ENCODE measurements around the gene TTC16.
A peak's percentile ranks its signal among the peaks of the same experiment; 100 is the strongest.

TTC16 gene

DNA sequence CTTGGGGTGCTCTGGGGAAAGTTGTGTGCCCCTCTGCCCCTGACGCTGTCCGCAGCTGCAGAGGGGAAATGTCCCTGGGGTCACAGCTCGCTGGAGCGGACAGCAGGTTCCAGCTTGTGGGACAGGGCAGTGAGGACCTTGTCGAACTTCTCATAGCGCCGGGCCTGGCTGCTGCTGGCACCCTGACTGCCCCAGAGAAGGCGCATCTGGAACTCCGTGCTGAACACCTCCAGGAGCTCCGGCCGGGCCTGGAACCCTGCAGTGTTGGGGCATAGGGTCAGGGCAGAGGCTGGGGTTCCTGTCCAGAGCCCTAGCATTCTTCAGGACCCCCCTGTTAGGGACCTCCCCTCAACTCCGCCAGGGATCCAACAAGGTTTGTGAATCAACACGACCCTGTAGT is 22.8 kb downstream of the TTC16 start:
- Histone ChIP-seq H3K9ac (ENCODE audit: low read length) (no peak overlapping the region), H3K27ac (ENCODE audit: low read length) (no peak overlapping the region), H3K36me3 (ENCODE audit: control insufficient read depth, low read depth, low read length) (no peaks in the 10 kb centered on the region), H3K4me3 (ENCODE audit: low read length) (no peak overlapping the region), H3K9me3 (ENCODE audit: control insufficient read depth, low read depth, low read length) (no peaks in the 10 kb centered on the region), H3K4me1 (ENCODE audit: control insufficient read depth, low read depth, low read length) (peaks cover 6% of the 10 kb centered on the region), H3K27me3 (ENCODE audit: control insufficient read depth, insufficient read depth, low read length) (no peaks in the 10 kb centered on the region)

- Histone ChIP-seq H3K4me1 (ENCODE audit: control insufficient read depth, low read depth, low read length) (peaks cover 3% of the 10 kb centered on the region), H3K4me3 (ENCODE audit: low read length) (no peak overlapping the region), H3K36me3 (ENCODE audit: control insufficient read depth, low read depth, low read length) (no peaks in the 10 kb centered on the region), H3K9me3 (ENCODE audit: control insufficient read depth, low read depth, low read length) (no peaks in the 10 kb centered on the region), H3K27me3 (ENCODE audit: control insufficient read depth, insufficient read depth, low read length) (no peaks in the 10 kb centered on the region), H3K27ac (ENCODE audit: low read length) (no peak overlapping the region), H3K9ac (ENCODE audit: low read length) (no peak overlapping the region)
These were observed 23.9 kb downstream of the TTC16 start for GRCh38 chr9:127739614-127740330.

- Histone ChIP-seq H3K4me3 (ENCODE audit: low read length) (peak overlapping the region; percentile 65), H3K4me1 (ENCODE audit: control insufficient read depth, low read depth, low read length) (no peaks in the 10 kb centered on the region), H3K27ac (ENCODE audit: low read length) (no peak overlapping the region), H3K9me3 (ENCODE audit: control insufficient read depth, low read depth, low read length) (no peaks in the 10 kb centered on the region), H3K27me3 (ENCODE audit: control insufficient read depth, insufficient read depth, low read length) (no peaks in the 10 kb centered on the region), H3K36me3 (ENCODE audit: control insufficient read depth, low read depth, low read length) (no peaks in the 10 kb centered on the region), H3K9ac (ENCODE audit: low read length) (peak overlapping the region; percentile 45)
These were observed 26.1 kb downstream of the TTC16 start for GRCh38 chr9:127741831-127742434.

- H3K4me1 ChIP-seq (ENCODE audit: control insufficient read depth, low read depth, low read length), result no peaks in the 10 kb centered on the region
- H3K9me3 ChIP-seq (ENCODE audit: control insufficient read depth, low read depth, low read length), result no peaks in the 10 kb centered on the region
- H3K36me3 ChIP-seq (ENCODE audit: control insufficient read depth, low read depth, low read length), result no peaks in the 10 kb centered on the region
- H3K4me3 ChIP-seq (ENCODE audit: low read length), result peak overlapping the region; percentile 65
- peak overlapping the region; percentile 45 for H3K9ac ChIP-seq (ENCODE audit: low read length)
- H3K27ac ChIP-seq (ENCODE audit: low read length), result no peak overlapping the region
- H3K27me3 ChIP-seq (ENCODE audit: control insufficient read depth, insufficient read depth, low read length), result no peaks in the 10 kb centered on the region
These were observed 26.7 kb downstream of the TTC16 start for GRCh38 chr9:127742435-127743088.

DNA sequence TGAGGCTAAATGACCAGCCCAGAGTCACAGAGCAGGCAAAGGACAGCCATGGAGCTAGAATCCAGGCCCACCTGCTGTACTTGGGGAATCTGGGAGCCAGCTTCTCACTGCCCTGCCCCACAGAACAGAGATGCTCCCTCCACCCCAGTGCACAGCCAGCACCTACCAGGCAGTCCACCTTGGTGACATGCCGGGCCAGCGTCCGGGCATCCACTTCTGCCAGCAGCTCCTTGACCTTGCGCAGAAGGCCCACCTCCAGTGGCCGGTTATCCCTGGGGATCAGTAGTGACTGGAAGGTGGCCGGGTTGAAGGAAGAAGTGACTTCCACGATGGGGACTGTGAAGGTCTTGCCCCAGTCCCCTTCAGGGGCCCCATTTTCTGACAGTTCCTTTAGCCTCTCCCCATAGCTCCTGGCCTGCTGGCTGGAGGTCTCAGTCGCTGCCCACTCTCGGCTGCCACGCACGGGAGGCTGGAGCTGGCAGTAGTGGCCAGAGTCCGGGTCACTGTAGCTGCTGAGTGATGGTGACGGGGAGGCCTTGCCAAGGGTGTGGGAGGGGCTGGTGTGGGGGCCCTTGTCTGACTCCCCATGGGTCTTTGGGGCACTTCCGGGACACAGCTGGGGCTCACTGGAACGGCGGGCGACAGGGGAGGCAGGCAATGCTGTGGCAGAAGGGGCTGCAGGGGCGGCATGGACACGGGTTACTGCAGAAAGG is 28.7 kb downstream of the TTC16 start:
- no peaks in the 10 kb centered on the region for H3K36me3 ChIP-seq (ENCODE audit: control insufficient read depth, low read depth, low read length)

GRCh38 chr9:127746959-127747569 is 31.2 kb downstream of the TTC16 start:
- Histone ChIP-seq H3K4me1 (ENCODE audit: control insufficient read depth, low read depth, low read length) (no peaks in the 10 kb centered on the region), H3K36me3 (ENCODE audit: control insufficient read depth, low read depth, low read length) (no peaks in the 10 kb centered on the region), H3K9me3 (ENCODE audit: control insufficient read depth, low read depth, low read length) (no peaks in the 10 kb centered on the region), H3K4me3 (ENCODE audit: low read length) (no peak overlapping the region), H3K27ac (ENCODE audit: low read length) (no peak overlapping the region), H3K27me3 (ENCODE audit: control insufficient read depth, insufficient read depth, low read length) (peaks cover 3% of the 10 kb centered on the region), H3K9ac (ENCODE audit: low read length) (no peak overlapping the region)

More for the DNA sequence above, 28.7 kb downstream of the TTC16 start:
- Histone ChIP-seq H3K9ac (ENCODE audit: low read length) (no peak overlapping the region), H3K27ac (ENCODE audit: low read length) (no peak overlapping the region), H3K27me3 (ENCODE audit: control insufficient read depth, insufficient read depth, low read length) (no peaks in the 10 kb centered on the region), H3K4me3 (ENCODE audit: low read length) (no peak overlapping the region), H3K4me1 (ENCODE audit: control insufficient read depth, low read depth, low read length) (no peaks in the 10 kb centered on the region), H3K9me3 (ENCODE audit: control insufficient read depth, low read depth, low read length) (no peaks in the 10 kb centered on the region)

GRCh38 chr9:127749090-127749787 is 33.4 kb downstream of the TTC16 start:
- Histone ChIP-seq H3K27me3 (ENCODE audit: control insufficient read depth, insufficient read depth, low read length) (peaks cover 8% of the 10 kb centered on the region), H3K9ac (ENCODE audit: low read length) (no peak overlapping the region), H3K4me3 (ENCODE audit: low read length) (no peak overlapping the region), H3K4me1 (ENCODE audit: control insufficient read depth, low read depth, low read length) (no peaks in the 10 kb centered on the region), H3K36me3 (ENCODE audit: control insufficient read depth, low read depth, low read length) (no peaks in the 10 kb centered on the region), H3K27ac (ENCODE audit: low read length) (no peak overlapping the region), H3K9me3 (ENCODE audit: control insufficient read depth, low read depth, low read length) (no peaks in the 10 kb centered on the region)

DNA sequence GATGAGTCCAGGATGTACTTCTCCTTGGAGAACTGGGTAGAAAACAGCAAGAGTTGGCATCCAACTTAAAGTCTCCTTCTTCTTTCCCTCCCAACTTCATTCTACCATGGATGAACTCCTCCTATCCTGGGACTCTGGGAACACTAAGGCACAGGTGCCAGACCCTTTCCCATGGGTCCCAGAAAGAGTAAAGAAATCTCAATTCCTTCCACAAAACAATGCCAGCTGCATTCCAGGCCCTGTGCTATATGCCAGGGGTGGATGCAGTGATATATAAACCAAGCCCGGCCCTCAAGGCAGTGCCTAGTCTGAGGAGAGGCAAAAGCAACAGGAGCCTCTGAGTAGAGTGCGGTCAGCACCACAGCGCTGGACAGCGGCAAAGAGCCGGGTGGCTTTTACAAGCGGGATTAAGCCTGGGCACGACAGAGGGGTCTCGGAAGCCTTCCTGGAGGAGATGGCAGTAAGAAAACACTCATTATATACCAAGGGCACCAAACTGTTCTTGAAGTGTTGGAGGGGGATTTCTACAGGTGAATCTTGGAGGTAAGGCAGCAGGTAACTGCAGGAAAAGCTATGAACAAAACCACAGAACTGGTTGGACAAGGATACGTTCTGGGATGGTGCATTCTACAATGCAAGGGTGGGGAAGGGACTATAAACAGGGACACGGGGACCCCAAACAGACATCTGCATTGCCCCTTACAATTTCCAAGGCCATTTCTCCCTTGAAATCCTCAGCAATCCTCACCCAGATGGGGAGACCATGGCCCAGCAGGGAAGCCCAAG is 35.6 kb downstream of the TTC16 start:
- no peaks in the 10 kb centered on the region for H3K4me1 ChIP-seq (ENCODE audit: control insufficient read depth, low read depth, low read length)
- no peaks in the 10 kb centered on the region for H3K9me3 ChIP-seq (ENCODE audit: control insufficient read depth, low read depth, low read length)
- no peak overlapping the region for H3K27ac ChIP-seq (ENCODE audit: low read length)
- H3K36me3 ChIP-seq (ENCODE audit: control insufficient read depth, low read depth, low read length), result no peaks in the 10 kb centered on the region
- H3K27me3 ChIP-seq (ENCODE audit: control insufficient read depth, insufficient read depth, low read length), result peaks cover 20% of the 10 kb centered on the region
- no peak overlapping the region for H3K9ac ChIP-seq (ENCODE audit: low read length)
- no peak overlapping the region for H3K4me3 ChIP-seq (ENCODE audit: low read length)

DNA sequence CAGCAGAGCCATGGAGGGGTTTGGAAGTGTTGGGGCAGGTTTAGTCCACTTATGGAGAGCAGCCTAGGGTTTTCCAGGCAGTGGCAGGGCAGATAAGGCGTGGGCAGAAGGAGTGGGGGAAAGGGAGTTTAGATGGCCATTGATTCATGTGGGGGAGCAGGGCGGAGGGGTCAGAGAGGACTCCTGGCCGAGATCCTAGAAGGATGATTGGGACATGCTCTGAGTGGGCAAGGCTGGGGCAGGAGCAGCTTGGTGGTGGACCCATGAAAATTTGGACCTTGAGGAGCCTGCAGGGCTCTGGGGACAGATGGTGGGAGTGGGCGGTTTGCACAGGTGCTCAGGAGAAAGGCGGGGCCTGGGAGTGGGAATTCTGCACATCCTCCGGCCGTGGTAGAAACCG is 37.3 kb downstream of the TTC16 start:
- Histone ChIP-seq H3K36me3 (ENCODE audit: control insufficient read depth, low read depth, low read length) (no peaks in the 10 kb centered on the region), H3K4me3 (ENCODE audit: low read length) (no peak overlapping the region), H3K9me3 (ENCODE audit: control insufficient read depth, low read depth, low read length) (no peaks in the 10 kb centered on the region), H3K27ac (ENCODE audit: low read length) (no peak overlapping the region), H3K4me1 (ENCODE audit: control insufficient read depth, low read depth, low read length) (no peaks in the 10 kb centered on the region), H3K9ac (ENCODE audit: low read length) (no peak overlapping the region), H3K27me3 (ENCODE audit: control insufficient read depth, insufficient read depth, low read length) (peaks cover 21% of the 10 kb centered on the region)

DNA sequence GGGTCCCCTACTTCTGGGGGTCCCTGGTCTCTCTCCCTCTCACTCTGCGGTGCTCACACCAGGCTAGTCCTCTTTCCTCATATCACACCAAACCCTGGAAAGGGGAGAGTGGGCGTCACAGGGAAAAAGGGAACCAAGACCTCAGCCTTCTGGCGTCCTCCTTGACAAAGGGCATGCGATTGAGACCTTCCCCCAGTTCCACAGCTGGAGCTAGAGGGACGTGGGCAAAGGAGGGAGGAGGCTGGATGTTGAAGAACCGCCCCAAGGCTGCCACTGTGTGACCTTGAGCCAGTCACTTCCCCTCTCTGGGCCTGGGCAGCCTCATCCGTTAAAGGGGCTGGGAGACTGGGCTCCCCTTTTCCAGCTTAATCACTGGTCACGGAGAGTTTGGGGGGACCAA is 37.7 kb downstream of the TTC16 start:
- Histone ChIP-seq H3K27me3 (ENCODE audit: control insufficient read depth, insufficient read depth, low read length) (peaks cover 21% of the 10 kb centered on the region), H3K27ac (ENCODE audit: low read length) (no peak overlapping the region), H3K9me3 (ENCODE audit: control insufficient read depth, low read depth, low read length) (no peaks in the 10 kb centered on the region), H3K9ac (ENCODE audit: low read length) (no peak overlapping the region), H3K4me1 (ENCODE audit: control insufficient read depth, low read depth, low read length) (no peaks in the 10 kb centered on the region), H3K4me3 (ENCODE audit: low read length) (no peak overlapping the region), H3K36me3 (ENCODE audit: control insufficient read depth, low read depth, low read length) (no peaks in the 10 kb centered on the region)

All from iPS-18a (cell line).